Measurements from ENCODE around the gene THADA.

DNA sequence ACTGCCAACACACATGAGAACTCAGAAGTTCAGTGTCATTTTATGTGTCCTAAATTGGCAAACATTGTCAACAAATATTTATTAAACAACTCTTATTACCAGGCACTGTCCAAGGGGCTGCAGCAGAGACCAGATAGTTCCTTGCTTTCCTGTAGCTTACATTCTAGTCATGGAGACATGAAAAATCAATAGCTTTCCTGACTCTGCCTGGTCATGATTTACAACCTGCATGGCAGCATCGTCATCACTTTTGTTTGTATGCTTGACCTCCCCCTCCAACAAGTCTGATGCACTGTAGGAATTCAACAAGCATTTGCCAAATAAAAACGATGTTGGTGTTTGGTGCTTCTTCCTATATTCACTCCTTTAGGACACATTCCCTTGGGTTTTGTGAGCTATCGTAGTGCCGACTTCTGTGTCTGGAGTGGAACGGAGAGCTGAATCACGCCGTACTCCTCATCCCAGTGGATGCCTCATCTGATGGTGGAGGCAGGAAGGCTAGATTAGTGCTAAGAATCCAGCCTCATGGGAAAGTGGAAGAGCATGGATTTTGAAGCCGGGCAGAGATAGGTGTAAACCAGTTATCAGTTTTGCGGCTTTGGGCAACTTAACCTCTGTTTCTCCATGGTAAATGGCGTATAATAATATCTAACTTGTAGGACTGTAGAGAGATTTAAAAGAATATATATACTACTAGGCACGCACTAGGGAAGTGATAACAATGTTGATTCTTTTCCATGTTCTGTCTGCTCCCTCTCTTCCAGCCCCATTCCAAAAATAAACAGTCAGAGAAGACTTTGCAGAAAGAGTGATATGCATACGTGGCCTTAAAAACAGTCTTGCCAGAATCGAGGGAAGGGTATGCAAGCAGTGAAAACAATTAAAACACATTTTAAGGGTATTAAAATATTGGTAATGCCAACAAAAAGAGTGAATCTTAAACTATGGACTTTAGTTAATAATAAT lies 249.0 kb downstream of the THADA start:
- TF ChIP-seq CTCF (IDR thresholded peaks at IDR 0.05; ENCODE audit: low read length) (no peak), EZH2 (IDR thresholded peaks at IDR 0.05; ENCODE audit: borderline replicate concordance, low read length) (no peak)
